ENCODE results near the gene HIPK3. TPM values are rescaled to one million over a fixed set of nuclear protein-coding genes. Genes with fewer than 3 reads are reported as not detected.
A peak's percentile ranks its signal among the peaks of the same experiment; 100 is the strongest.

HIPK3 gene
- polyA plus RNA-seq, 6 donors from 2014 or later, result 32.9 to 44.0 (median 36.7) TPM

- Mint-ChIP-seq H3K27ac (no peak overlapping the region), H3K4me3 (no peak overlapping the region), H3K36me3 (no peaks in the 10 kb centered on the region), H3K27me3 (peaks cover 5 to 12% (median 6%) of the 10 kb centered on the region in 3 donors), H3K4me1 (peaks cover 9 to 15% (median 9%) of the 10 kb centered on the region in 3 donors), H3K9me3 (peaks cover 0 to 12% (median 1%) of the 10 kb centered on the region in 7 donors)
- no peak for DNase-seq
- no peak for ATAC-seq (ENCODE audit: low read depth in 2 of 2)
Observed at GRCh38 chr11:33383075-33383919, 126.1 kb downstream of the HIPK3 start.

- Mint-ChIP-seq H3K9me3 (peaks cover 0 to 12% (median 1%) of the 10 kb centered on the region in 7 donors), H3K4me1 (peaks cover 13 to 21% (median 15%) of the 10 kb centered on the region in 3 donors), H3K4me3 (no peak overlapping the region), H3K27me3 (peaks cover 0 to 8% (median 0%) of the 10 kb centered on the region in 3 donors), H3K27ac (no peak overlapping the region), H3K36me3 (no peaks in the 10 kb centered on the region)
- DNase-seq, result no peak
- ATAC-seq (ENCODE audit: low read depth in 2 of 2), result no peak
Observed at GRCh38 chr11:33383920-33384209, 126.7 kb downstream of the HIPK3 start.

- H3K4me1 Mint-ChIP-seq, result peaks cover 17 to 24% (median 18%) of the 10 kb centered on the region in 3 donors
Observed at GRCh38 chr11:33384220-33384619, 127.0 kb downstream of the HIPK3 start.

GRCh38 chr11:33387581-33387980, 130.4 kb downstream of the HIPK3 start:
- no peak for ATAC-seq (ENCODE audit: low read depth in 2 of 2)
- no peak for DNase-seq

More at GRCh38 chr11:33384220-33384619, 127.0 kb downstream of the HIPK3 start:
- H3K27ac Mint-ChIP-seq, result no peak overlapping the region
- H3K9me3 Mint-ChIP-seq, result peaks cover 0 to 12% (median 1%) of the 10 kb centered on the region in 7 donors
- no peaks in the 10 kb centered on the region for H3K36me3 Mint-ChIP-seq
- DNase-seq, result no peak
- H3K27me3 Mint-ChIP-seq, result peaks cover 0 to 7% (median 0%) of the 10 kb centered on the region in 3 donors
- H3K4me3 Mint-ChIP-seq, result no peak overlapping the region
- ATAC-seq (ENCODE audit: low read depth in 2 of 2), result no peak

GRCh38 chr11:33387996-33388395, 130.8 kb downstream of the HIPK3 start:
- Mint-ChIP-seq H3K36me3 (no peaks in the 10 kb centered on the region), H3K27ac (peak overlapping the region in 1 of 6 donors; percentile 63)
- peak in 1 of 2 donors; percentile 25 for ATAC-seq (ENCODE audit: low read depth in 2 of 2)

More at GRCh38 chr11:33387581-33387980, 130.4 kb downstream of the HIPK3 start:
- Mint-ChIP-seq H3K4me3 (peak overlapping the region in 1 of 8 donors; percentile 26), H3K9me3 (peaks cover 0 to 12% (median 1%) of the 10 kb centered on the region in 7 donors), H3K4me1 (peaks cover 25 to 30% (median 27%) of the 10 kb centered on the region in 3 donors), H3K27me3 (no peaks in the 10 kb centered on the region), H3K36me3 (no peaks in the 10 kb centered on the region), H3K27ac (no peak overlapping the region)

GRCh38 chr11:33388793-33389525, 131.8 kb downstream of the HIPK3 start:
- peaks cover 0 to 12% (median 1%) of the 10 kb centered on the region in 7 donors for H3K9me3 Mint-ChIP-seq
- peak overlapping the region in 4 of 8 donors; percentile 1 to 72 (median 24) for H3K4me3 Mint-ChIP-seq
- peaks cover 25 to 30% (median 27%) of the 10 kb centered on the region in 3 donors for H3K4me1 Mint-ChIP-seq
- peak; percentile 48 to 58 for ATAC-seq (ENCODE audit: low read depth in 2 of 2)
- no peaks in the 10 kb centered on the region for H3K36me3 Mint-ChIP-seq
- DNase-seq, result no peak
- peak overlapping the region in 4 of 6 donors; percentile 1 to 61 (median 25) for H3K27ac Mint-ChIP-seq
- peaks cover 0 to 8% (median 0%) of the 10 kb centered on the region in 3 donors for H3K27me3 Mint-ChIP-seq

More at GRCh38 chr11:33387996-33388395, 130.8 kb downstream of the HIPK3 start:
- DNase-seq, result no peak
- Mint-ChIP-seq H3K27me3 (no peaks in the 10 kb centered on the region), H3K4me1 (peaks cover 25 to 30% (median 27%) of the 10 kb centered on the region in 3 donors), H3K9me3 (peaks cover 0 to 12% (median 1%) of the 10 kb centered on the region in 7 donors), H3K4me3 (peak overlapping the region in 4 of 8 donors; percentile 13 to 76 (median 22))

- H3K4me1 Mint-ChIP-seq, result peaks cover 25 to 30% (median 27%) of the 10 kb centered on the region in 3 donors
- H3K36me3 Mint-ChIP-seq, result no peaks in the 10 kb centered on the region
- no peak for DNase-seq
- H3K9me3 Mint-ChIP-seq, result peaks cover 0 to 12% (median 1%) of the 10 kb centered on the region in 7 donors
- peaks cover 0 to 8% (median 0%) of the 10 kb centered on the region in 3 donors for H3K27me3 Mint-ChIP-seq
- peak overlapping the region in 2 of 6 donors; percentile 1 to 43 for H3K27ac Mint-ChIP-seq
- peak overlapping the region in 1 of 8 donors; percentile 25 for H3K4me3 Mint-ChIP-seq
- no peak for ATAC-seq (ENCODE audit: low read depth in 2 of 2)
Observed at GRCh38 chr11:33389635-33390034, 132.5 kb downstream of the HIPK3 start.

GRCh38 chr11:33390944-33391892, 134.0 kb downstream of the HIPK3 start:
- H3K4me1 Mint-ChIP-seq, result peaks cover 25 to 30% (median 27%) of the 10 kb centered on the region in 3 donors
- H3K9me3 Mint-ChIP-seq, result peaks cover 0 to 5% (median 0%) of the 10 kb centered on the region in 7 donors
- H3K36me3 Mint-ChIP-seq, result no peaks in the 10 kb centered on the region
- no peak overlapping the region for H3K27ac Mint-ChIP-seq
- no peak for DNase-seq
- H3K4me3 Mint-ChIP-seq, result no peak overlapping the region
- H3K27me3 Mint-ChIP-seq, result peaks cover 0 to 15% (median 7%) of the 10 kb centered on the region in 3 donors
- ATAC-seq (ENCODE audit: low read depth in 2 of 2), result no peak

GRCh38 chr11:33391893-33392251, 134.7 kb downstream of the HIPK3 start:
- H3K4me3 Mint-ChIP-seq, result no peak overlapping the region
- H3K27ac Mint-ChIP-seq, result no peak overlapping the region
- no peak for ATAC-seq (ENCODE audit: low read depth in 2 of 2)
- no peaks in the 10 kb centered on the region for H3K36me3 Mint-ChIP-seq
- no peak for DNase-seq
- H3K27me3 Mint-ChIP-seq, result peaks cover 0 to 19% (median 7%) of the 10 kb centered on the region in 3 donors
- peaks cover 25 to 30% (median 27%) of the 10 kb centered on the region in 3 donors for H3K4me1 Mint-ChIP-seq
- H3K9me3 Mint-ChIP-seq, result peaks cover 0 to under 1% (median 0%) of the 10 kb centered on the region in 7 donors

GRCh38 chr11:33394431-33395109, 137.4 kb downstream of the HIPK3 start:
- no peak for ATAC-seq (ENCODE audit: low read depth in 2 of 2)
- Mint-ChIP-seq H3K4me3 (no peak overlapping the region), H3K27ac (no peak overlapping the region), H3K36me3 (no peaks in the 10 kb centered on the region), H3K27me3 (peaks cover 0 to 19% (median 7%) of the 10 kb centered on the region in 3 donors), H3K4me1 (peaks cover 3 to 7% (median 7%) of the 10 kb centered on the region in 3 donors), H3K9me3 (no peaks in the 10 kb centered on the region)
- DNase-seq, result no peak

- peaks cover 0 to 19% (median 7%) of the 10 kb centered on the region in 3 donors for H3K27me3 Mint-ChIP-seq
- ATAC-seq (ENCODE audit: low read depth in 2 of 2) (no peak), DNase-seq (no peak)
- no peak overlapping the region for H3K4me3 Mint-ChIP-seq
- no peaks in the 10 kb centered on the region for H3K4me1 Mint-ChIP-seq
- H3K36me3 Mint-ChIP-seq, result no peaks in the 10 kb centered on the region
- no peak overlapping the region for H3K27ac Mint-ChIP-seq
- H3K9me3 Mint-ChIP-seq, result no peaks in the 10 kb centered on the region
Observed at GRCh38 chr11:33396361-33396760, 139.2 kb downstream of the HIPK3 start.

GRCh38 chr11:33399421-33399820, 142.2 kb downstream of the HIPK3 start:
- H3K27ac Mint-ChIP-seq, result no peak overlapping the region
- peaks cover 11 to 32% (median 30%) of the 10 kb centered on the region in 3 donors for H3K27me3 Mint-ChIP-seq
- no peak for ATAC-seq (ENCODE audit: low read depth in 2 of 2)

More at GRCh38 chr11:33399421-33399820, 142.2 kb downstream of the HIPK3 start:
- no peak overlapping the region for H3K4me3 Mint-ChIP-seq
- no peaks in the 10 kb centered on the region for H3K4me1 Mint-ChIP-seq
- no peaks in the 10 kb centered on the region for H3K9me3 Mint-ChIP-seq
- DNase-seq, result no peak
- no peaks in the 10 kb centered on the region for H3K36me3 Mint-ChIP-seq

Data from naive B cell (primary cell).